HCT116 (cell line): ENCODE measurements around the gene CCDC134. TPM values are rescaled to one million over a fixed set of nuclear protein-coding genes. Genes with fewer than 3 reads are reported as not detected.

Experiments used
- ATAC-seq: fragments of 200-7000 bp; cut with Tn5 transposase; 2 replicates; pipeline ENCODE4 v1.9.1; 2020; ENCODE audit warnings: mild to moderate bottlenecking, moderate library complexity
- BruUV-seq: library from RNA; stranded (reverse); fragments of 400-500 nt; replicated peaks from 2 replicates; lab custom pipeline; 2021; lab: Mats Ljungman, UMichigan
- CTCF ChIA-PET: fragments of 300-600 bp; sonication (Branson Sonifier 250); formaldehyde crosslinking; loops from one replicate; lab custom pipeline; 2021; ENCODE audit warnings: antibody characterized with exemption; lab: Charles Lee
- POLR2A ChIA-PET: fragments of 300-600, 350-600 bp; sonication (Branson Sonifier 250); formaldehyde crosslinking; loops from one replicate; lab custom pipeline; 2021; ENCODE audit warnings: antibody characterized with exemption; lab: Charles Lee
- RAD21 ChIA-PET, 2 experiments: fragments of 300-600 bp; sonication (Branson Sonifier 250); formaldehyde crosslinking; loops; one replicate each; lab custom pipeline; 2023; ENCODE audit warnings: low total read pairs in 2 of 2; ENCODE audit not compliant: uncharacterized antibody in 2 of 2, unreplicated experiment in 2 of 2, low non-redundant PET in 1 of 2; lab: Charles Lee
- DNase-seq: peaks from one replicate; pipeline ENCODE4 v3.0.0-alpha.2; 2010; ENCODE audit warnings: low read depth, low spot score
- H2AFZ ChIP-seq: fragments of 200-600 bp; shearing (Covaris generic), sonication (generic); 2 replicates; pipeline ENCODE4 v1.6.1; 2017; ENCODE audit warnings: low read depth, mixed run types, mixed read lengths, antibody characterized with exemption, low read length; ENCODE audit not compliant: poor library complexity, severe bottlenecking
- H3K27ac ChIP-seq: 2 replicates; pipeline ENCODE4 v1.5.1; 2012; ENCODE audit warnings: low read depth, low read length
- H3K27me3 ChIP-seq: fragments of 200-600 bp; sonication (generic); 2 replicates; pipeline ENCODE4 v1.6.1; 2016; ENCODE audit warnings: mixed run types, low read length, mixed read lengths; ENCODE audit not compliant: insufficient read depth
- H3K36me3 ChIP-seq, 2 experiments: fragments of 200-500 bp in 1 of 2; fragments of 200-600 bp in 1 of 2; sonication (Bioruptor generic) in 1 of 2; sonication (generic) in 1 of 2; 2 replicates each; pipeline versions ENCODE4 v1.5.1 to v1.6.1; 2014 to 2016; ENCODE audit warnings: low read length in 2 of 2, inconsistent platforms in 1 of 2, mixed read lengths in 1 of 2, mixed run types in 1 of 2; ENCODE audit not compliant: insufficient read depth in 2 of 2, control insufficient read depth in 1 of 2
- H3K4me1 ChIP-seq, 2 experiments: fragments of 200-600 bp in 1 of 2; sonication (generic) in 1 of 2; 2 replicates each; pipeline versions ENCODE4 v1.5.1 to v1.6.1; 2012 to 2017; ENCODE audit warnings: low read length in 2 of 2, inconsistent platforms in 1 of 2, mild to moderate bottlenecking in 1 of 2, mixed read lengths in 1 of 2, mixed run types in 1 of 2, moderate library complexity in 1 of 2; ENCODE audit not compliant: insufficient read depth in 2 of 2, control insufficient read depth in 1 of 2
- H3K4me2 ChIP-seq: fragments of 200-600 bp; sonication (generic); 2 replicates; pipeline ENCODE4 v1.6.1; 2017; ENCODE audit warnings: mixed run types, low read length, mixed read lengths
- H3K4me3 ChIP-seq, 2 experiments: fragments of 200-600 bp in 1 of 2; sonication (generic) in 1 of 2; replicated peaks in 1 of 2; 2 replicates each; pipeline ENCODE4 v1.5.1; 2011 to 2016; ENCODE audit warnings: low read length in 2 of 2, control low read depth in 1 of 2, low read depth in 1 of 2, mild to moderate bottlenecking in 1 of 2, mixed read lengths in 1 of 2, mixed run types in 1 of 2
- H3K79me2 ChIP-seq: fragments of 200-600 bp; sonication (generic); 2 replicates; pipeline ENCODE4 v1.6.1; 2017; ENCODE audit warnings: mild to moderate bottlenecking, mixed run types, low read length, moderate library complexity, mixed read lengths; ENCODE audit not compliant: insufficient read depth
- H3K9ac ChIP-seq: fragments of 200-600 bp; sonication (generic); 2 replicates; pipeline ENCODE4 v1.6.1; 2016; ENCODE audit warnings: low read length, mixed read lengths
- H3K9me2 ChIP-seq: fragments of 200-600 bp; sonication (generic), shearing (Covaris generic); 2 replicates; pipeline ENCODE4 v1.6.1; 2017; ENCODE audit warnings: mixed run types, mild to moderate bottlenecking, moderate library complexity; ENCODE audit not compliant: insufficient read depth
- H3K9me3 ChIP-seq, 2 experiments: fragments of 200-500 bp in 1 of 2; fragments of 200-600 bp in 1 of 2; sonication (Bioruptor generic) in 1 of 2; sonication (generic) in 1 of 2; 2 replicates each; pipeline ENCODE4 v1.6.1; 2014 to 2017; ENCODE audit warnings: low read length in 2 of 2, mixed read lengths in 2 of 2, inconsistent platforms in 1 of 2, low read depth in 1 of 2, mild to moderate bottlenecking in 1 of 2, mixed run types in 1 of 2, moderate library complexity in 1 of 2; ENCODE audit not compliant: control insufficient read depth in 1 of 2, insufficient read depth in 1 of 2
- H4K20me1 ChIP-seq: fragments of 200-600 bp; sonication (generic), shearing (Covaris generic); 2 replicates; pipeline ENCODE4 v1.6.1; 2017; ENCODE audit warnings: mixed run types, mild to moderate bottlenecking, moderate library complexity; ENCODE audit not compliant: insufficient read depth
- CBX3 ChIP-seq: IDR thresholded peaks from 2 replicates; pipeline ENCODE4 v1.6.1; 2012; ENCODE audit warnings: low read depth
- FOSL1 ChIP-seq: IDR thresholded peaks from 2 replicates; pipeline ENCODE4 v1.6.1; 2012; ENCODE audit warnings: low read depth
- RAD21 ChIP-seq: IDR thresholded peaks from 2 replicates; pipeline ENCODE4 v1.6.1; 2012; ENCODE audit warnings: low read depth, mild to moderate bottlenecking
- SRF ChIP-seq: IDR thresholded peaks from 2 replicates; pipeline ENCODE4 v1.6.1; 2012; ENCODE audit warnings: low read depth
- intact Hi-C: fragments of 100-400 bp; cut with micrococcal nuclease; formaldehyde crosslinking; loops from 2 replicates; pipeline ENCODE4 v1.10.0; 2022
- total RNA-seq: library from RNA; stranded (reverse); gene quantifications from one replicate; pipeline ENCODE4 v1.2.1, GENCODE V29; 2021; ENCODE audit not compliant: unreplicated experiment
- TF ChIP-seq, protein P1 (sequence below): IDR thresholded peaks from 2 replicates; pipeline ENCODE4 v1.6.1; 2012

The CCDC134 gene
- total RNA-seq, 1 experiment from 2014 or later, result 15.8 TPM

DNA sequence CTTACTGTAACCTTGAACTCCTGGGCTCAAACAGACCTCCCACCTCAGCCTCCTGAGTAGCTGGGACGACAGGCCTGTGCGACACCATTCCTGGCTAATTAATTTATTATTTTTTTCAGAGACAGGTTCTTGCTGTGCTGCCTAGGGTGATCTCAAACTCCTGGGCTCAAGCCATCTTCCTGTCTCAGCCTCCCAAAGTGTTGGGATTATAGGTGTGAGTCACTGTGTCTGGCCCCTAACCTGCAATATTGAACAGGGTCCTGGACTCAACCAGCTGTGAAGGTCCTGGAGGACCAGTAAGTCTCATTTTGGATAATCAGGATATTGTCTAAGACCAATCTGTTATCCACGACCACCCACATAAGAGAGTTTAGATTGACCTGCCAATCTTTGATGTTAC lies 15.2 kb downstream of the CCDC134 start:
- intact Hi-C loops, result no loop called here
- no peak overlapping the region for H3K4me3 ChIP-seq
- no TSS peak for BruUV-seq
- no peaks in the 10 kb centered on the region; the same call in 1 of the 2 replicates for H4K20me1 ChIP-seq
- no peak for DNase-seq
- peaks cover 8% of the 10 kb centered on the region; the same call in 1 of the 2 replicates for H3K79me2 ChIP-seq
- no peak overlapping the region for H3K9ac ChIP-seq
- CTCF ChIA-PET, result no interaction called here
- POLR2A ChIA-PET, result no interaction called here
- peaks cover 2 to 10% of the 10 kb centered on the region in 2 experiments; a peak in 3 of 4 replicates for H3K36me3 ChIP-seq
- H3K27ac ChIP-seq, result no peak overlapping the region
- RAD21 ChIA-PET, result no interaction called here
- TF ChIP-seq, protein P1, sequence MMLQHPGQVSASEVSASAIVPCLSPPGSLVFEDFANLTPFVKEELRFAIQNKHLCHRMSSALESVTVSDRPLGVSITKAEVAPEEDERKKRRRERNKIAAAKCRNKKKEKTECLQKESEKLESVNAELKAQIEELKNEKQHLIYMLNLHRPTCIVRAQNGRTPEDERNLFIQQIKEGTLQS, result no peak
- no peak for TF ChIP-seq SRF
- no peaks in the 10 kb centered on the region for H3K9me2 ChIP-seq
- H2AFZ ChIP-seq, result no peak overlapping the region
- no peak for ATAC-seq
- no peaks in the 10 kb centered on the region for H3K27me3 ChIP-seq
- H3K4me2 ChIP-seq, result no peak overlapping the region
- no peaks in the 10 kb centered on the region for H3K4me1 ChIP-seq
- no peaks in the 10 kb centered on the region for H3K9me3 ChIP-seq

DNA sequence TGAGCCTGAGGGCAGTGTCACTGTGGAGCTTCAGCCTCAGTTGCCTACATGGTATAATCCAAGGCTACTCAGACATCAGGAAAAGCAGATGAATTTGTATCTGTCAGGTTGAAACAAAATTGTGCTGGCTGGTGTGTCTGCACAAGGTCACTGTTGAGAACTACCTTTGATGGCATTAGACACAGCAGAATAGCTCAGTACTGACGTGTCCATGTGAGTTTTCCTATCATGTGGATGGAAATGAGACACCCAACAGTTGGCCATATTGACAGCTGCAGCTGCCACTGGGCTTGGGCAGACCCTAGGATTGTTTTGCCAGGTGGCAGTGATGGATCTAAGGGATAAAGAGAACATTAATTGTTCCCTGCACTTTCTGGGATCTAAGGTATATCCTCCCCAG lies 15.8 kb downstream of the CCDC134 start:
- BruUV-seq, result no TSS peak
- Histone ChIP-seq H3K9ac (no peak overlapping the region), H3K27ac (no peak overlapping the region), H4K20me1 (no peaks in the 10 kb centered on the region; the same call in 1 of the 2 replicates), H3K9me2 (no peaks in the 10 kb centered on the region)
- DNase-seq (no peak), ATAC-seq (no peak)
- POLR2A ChIA-PET, result no interaction called here
- RAD21 ChIA-PET, result no interaction called here
- TF ChIP-seq FOSL1, result no peak
- TF ChIP-seq CBX3, result no peak
- TF ChIP-seq RAD21, result no peak
- TF ChIP-seq, all 23 proteins: peak for 0
- Histone ChIP-seq H3K27me3 (no peaks in the 10 kb centered on the region), H3K4me3 (no peak overlapping the region), H3K4me1 (no peaks in the 10 kb centered on the region), H3K79me2 (peaks cover 8% of the 10 kb centered on the region; the same call in 1 of the 2 replicates), H2AFZ (no peak overlapping the region), H3K4me2 (no peak overlapping the region), H3K9me3 (no peaks in the 10 kb centered on the region), H3K36me3 (peaks cover 2 to 10% of the 10 kb centered on the region in 2 experiments; a peak in 3 of 4 replicates)
- CTCF ChIA-PET, result no interaction called here
- intact Hi-C loops, result no loop called here
